NCI-H446 treated with DMSO at 0.1 percent for 48 hours (cell line): ENCODE results near the gene ADGRG1.

Experiments used
- DNase-seq: peaks from one replicate; lab custom pipeline; 2025; lab: John Stamatoyannopoulos, UW

ADGRG1 gene

GRCh38 chr16:57648581-57649442 lies 20.4 kb downstream of the ADGRG1 start:
- no peak for DNase-seq

GRCh38 chr16:57649443-57649751 lies 21.0 kb downstream of the ADGRG1 start:
- DNase-seq, result no peak

- DNase-seq, result no peak
Observed at GRCh38 chr16:57649846-57650245, 21.4 kb downstream of the ADGRG1 start.

GRCh38 chr16:57651344-57652333 lies 23.2 kb downstream of the ADGRG1 start:
- no peak for DNase-seq

GRCh38 chr16:57652695-57653471 lies 24.5 kb downstream of the ADGRG1 start:
- DNase-seq, result no peak

GRCh38 chr16:57653936-57654335 lies 25.5 kb downstream of the ADGRG1 start:
- DNase-seq, result no peak

GRCh38 chr16:57656342-57656955 lies 28.0 kb downstream of the ADGRG1 start:
- DNase-seq, result no peak

GRCh38 chr16:57657228-57657627 lies 28.8 kb downstream of the ADGRG1 start:
- DNase-seq, result no peak

- DNase-seq, result no peak
Observed at GRCh38 chr16:57658130-57658877, 29.9 kb downstream of the ADGRG1 start.

- no peak for DNase-seq
Observed at GRCh38 chr16:57658878-57659674, 30.6 kb downstream of the ADGRG1 start.

- DNase-seq, result no peak
Observed at GRCh38 chr16:57660715-57661463, 32.5 kb downstream of the ADGRG1 start.

GRCh38 chr16:57661510-57661909 lies 33.1 kb downstream of the ADGRG1 start:
- no peak for DNase-seq

GRCh38 chr16:57661936-57662906 lies 33.8 kb downstream of the ADGRG1 start:
- DNase-seq, result no peak

- DNase-seq, result no peak
Observed at GRCh38 chr16:57663436-57663835, 35.0 kb downstream of the ADGRG1 start.

GRCh38 chr16:57663917-57664661 lies 35.7 kb downstream of the ADGRG1 start:
- DNase-seq, result no peak

GRCh38 chr16:57664662-57665025 lies 36.2 kb downstream of the ADGRG1 start:
- no peak for DNase-seq

- no peak for DNase-seq
Observed at GRCh38 chr16:57665541-57665940, 37.1 kb downstream of the ADGRG1 start.
